ENCODE measurements around the gene CACNA1A.
"Not testable (repeated sequence)": the region's sequence is repeated elsewhere in the genome, so short reads cannot be mapped to it uniquely, and the experiment has no call there.

CACNA1A gene

DNA sequence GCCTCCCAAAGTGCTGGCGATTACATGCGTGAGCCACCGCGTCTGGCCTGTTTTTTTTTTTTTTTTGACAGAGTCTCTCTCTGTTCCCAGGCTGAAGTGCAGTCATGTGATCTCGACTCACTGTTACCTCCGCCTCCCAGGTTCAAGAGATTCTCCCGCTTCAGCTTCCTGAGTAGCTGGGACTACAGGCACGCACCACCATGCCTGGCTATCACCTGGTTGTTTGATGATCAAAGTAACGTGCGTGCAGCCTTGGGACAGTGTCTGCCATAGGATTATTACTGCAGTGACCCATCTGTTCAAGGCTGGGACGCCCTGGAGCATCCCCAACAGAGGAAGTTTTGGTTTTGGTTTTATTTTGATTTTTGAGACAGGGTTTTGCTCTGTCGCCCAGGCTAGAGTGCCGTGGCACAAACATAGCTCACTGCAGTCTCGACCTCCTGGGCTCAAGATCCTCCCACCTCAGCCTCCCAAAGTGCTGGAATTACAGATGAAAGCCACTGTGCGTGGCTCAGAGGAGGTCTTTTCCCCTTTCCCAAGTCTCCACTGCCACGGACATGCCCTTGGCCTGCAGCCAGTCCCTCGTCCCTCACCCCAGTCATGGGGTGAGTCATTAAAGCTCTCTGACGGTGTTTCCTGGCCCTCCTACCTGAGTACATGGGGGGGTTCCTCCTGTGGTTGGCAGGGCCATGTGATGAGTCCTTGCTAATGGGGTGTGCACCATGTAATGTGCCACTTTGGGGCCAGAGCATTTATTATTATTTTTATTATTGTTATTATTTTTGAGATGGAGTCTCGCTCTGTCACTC lies 290.5 kb downstream of the CACNA1A start:
- DNase-seq: no peak

DNA sequence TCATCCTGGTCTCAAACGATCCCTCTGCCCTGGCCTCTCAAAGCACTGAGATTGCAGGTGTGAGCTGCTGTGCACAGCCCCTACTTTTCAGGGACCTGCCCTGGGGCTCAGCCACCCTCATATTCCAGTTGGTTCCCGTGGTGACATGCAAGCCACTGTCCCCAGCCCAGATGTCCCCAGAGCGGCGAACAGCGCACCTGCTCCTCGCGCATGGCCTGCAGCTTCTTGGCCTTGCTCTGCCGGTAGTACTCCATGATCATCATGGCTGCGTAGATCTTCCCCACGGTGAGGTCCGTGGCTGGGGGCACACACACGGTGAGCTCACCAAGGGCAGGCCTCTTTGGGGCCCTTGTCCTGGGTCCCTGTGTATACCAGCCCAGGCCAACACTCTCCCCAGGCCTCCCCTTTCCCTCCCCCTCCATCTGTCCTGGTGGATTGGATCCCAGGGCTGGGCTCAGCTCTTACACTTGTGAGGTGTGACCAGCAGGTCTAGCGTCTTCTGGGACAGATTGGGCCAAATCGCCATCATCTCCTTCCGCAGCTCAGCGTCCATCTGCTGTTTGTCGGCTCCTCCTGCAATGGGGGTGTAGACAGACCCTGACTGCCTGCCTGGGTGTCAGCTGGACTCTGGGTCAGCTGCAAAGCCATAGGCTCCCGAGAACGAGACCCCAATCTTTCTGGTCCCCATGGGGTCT lies 292.1 kb downstream of the CACNA1A start:
- no peak for DNase-seq

DNA sequence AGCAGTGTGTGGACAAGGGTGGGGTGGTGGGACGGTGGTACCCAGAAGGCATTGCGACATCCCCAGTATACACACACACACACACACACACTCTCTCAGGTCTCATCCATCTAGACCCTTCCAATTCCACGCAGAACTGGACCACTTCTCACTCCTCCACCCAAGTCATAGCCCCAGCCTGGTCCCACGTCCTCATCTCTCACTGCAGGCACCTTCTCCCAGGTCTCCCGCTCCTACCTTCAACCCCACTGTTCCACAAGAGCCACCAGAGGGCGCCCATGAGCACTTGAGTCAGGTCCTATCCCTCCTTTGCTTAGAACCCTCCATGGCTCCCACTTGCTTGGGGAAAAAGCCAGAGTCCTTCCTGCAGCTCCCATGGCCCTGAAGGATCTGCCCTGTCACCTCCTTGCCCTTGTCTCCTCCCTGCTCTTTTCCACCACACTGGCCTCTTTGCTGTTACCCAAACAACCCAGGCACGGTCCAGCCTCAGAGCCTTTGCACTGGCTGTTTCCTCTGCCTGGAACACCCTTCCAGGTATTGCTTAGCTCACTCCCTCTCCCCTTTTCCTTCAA lies 293.4 kb downstream of the CACNA1A start:
- DNase-seq: peak; percentile 74

DNA sequence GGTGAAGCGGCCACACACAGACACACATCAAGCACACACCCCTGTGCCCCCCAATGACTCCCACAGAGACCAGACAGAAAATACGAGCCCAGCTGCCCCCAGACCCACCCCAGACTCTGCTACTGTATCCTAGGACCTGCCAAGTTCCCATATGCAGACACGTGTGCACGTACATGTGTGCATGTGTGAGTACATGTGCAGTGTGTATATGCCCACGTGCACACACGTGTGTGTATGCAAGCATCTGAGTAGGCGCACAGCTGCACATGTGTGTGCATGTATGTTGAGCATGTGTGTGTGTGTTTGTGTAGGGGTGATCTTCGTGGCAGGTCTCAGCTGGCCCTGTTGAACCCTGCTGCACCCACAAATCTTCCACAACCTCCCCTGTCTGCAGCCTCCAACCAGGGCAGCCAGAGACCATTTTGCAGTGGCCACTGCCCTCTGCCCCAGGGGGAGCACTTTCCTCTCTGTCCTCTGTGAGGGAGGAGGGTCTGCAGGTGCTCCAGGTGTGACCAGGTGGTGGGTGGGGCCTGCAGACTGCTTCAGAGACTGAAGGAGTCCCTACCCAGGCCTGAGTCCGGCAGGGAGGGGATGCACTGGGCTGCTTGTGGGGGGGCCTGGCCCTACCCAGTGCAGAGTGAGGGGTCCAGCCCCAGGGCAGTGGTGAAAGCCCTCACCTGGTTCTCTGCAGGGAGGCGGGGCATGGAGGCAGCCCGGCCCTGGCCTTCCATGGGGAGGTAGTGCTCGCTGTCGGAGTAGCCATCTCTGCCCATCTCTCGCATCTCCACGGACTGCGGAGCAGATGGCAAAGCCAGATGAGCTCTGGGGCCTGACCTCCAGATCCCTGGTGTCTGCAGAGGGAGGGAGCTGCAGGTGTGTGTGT lies 294.6 kb downstream of the CACNA1A start:
- DNase-seq: no peak

DNA sequence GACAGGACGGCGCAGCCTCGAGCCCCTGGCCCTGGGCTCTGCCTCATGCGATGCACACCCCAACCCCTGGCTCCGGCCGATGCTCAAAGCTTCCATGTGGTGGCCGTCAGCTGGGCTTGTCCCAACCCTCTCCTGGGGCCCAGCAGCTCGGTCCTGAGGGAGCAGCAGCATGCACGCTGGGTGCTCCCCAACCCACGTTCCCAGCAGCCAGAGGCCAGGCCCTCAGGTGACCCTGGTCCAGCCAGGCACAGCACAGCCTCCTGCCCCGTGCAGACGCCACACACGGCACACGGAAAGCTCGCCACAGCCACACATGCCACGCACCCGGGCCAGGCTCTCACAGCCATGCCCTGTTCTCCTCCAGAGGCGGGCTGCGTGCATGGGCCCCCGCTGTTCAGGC lies 295.3 kb downstream of the CACNA1A start:
- DNase-seq: no peak

DNA sequence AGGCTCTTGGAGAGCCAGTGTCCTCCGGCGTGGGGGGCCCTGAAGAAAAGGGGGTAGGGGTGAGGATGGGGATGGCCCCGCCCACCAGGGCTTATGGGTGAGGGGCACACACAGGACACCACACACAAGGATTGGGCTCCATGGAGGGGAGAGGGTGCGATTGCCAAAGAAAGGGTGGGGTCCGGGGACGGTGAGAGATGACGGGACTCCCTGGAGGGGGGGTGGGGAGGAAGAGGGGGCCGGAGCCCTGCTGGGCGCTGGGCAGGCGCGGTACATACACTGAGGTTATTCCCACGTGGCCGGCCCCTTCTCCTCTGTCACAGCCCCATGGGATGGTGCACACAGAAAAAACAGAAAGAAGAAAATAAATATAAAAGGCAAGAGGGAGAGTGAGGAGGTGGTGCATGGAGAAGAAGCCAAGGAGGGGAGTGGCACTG lies 295.9 kb downstream of the CACNA1A start:
- no peak for DNase-seq

DNA sequence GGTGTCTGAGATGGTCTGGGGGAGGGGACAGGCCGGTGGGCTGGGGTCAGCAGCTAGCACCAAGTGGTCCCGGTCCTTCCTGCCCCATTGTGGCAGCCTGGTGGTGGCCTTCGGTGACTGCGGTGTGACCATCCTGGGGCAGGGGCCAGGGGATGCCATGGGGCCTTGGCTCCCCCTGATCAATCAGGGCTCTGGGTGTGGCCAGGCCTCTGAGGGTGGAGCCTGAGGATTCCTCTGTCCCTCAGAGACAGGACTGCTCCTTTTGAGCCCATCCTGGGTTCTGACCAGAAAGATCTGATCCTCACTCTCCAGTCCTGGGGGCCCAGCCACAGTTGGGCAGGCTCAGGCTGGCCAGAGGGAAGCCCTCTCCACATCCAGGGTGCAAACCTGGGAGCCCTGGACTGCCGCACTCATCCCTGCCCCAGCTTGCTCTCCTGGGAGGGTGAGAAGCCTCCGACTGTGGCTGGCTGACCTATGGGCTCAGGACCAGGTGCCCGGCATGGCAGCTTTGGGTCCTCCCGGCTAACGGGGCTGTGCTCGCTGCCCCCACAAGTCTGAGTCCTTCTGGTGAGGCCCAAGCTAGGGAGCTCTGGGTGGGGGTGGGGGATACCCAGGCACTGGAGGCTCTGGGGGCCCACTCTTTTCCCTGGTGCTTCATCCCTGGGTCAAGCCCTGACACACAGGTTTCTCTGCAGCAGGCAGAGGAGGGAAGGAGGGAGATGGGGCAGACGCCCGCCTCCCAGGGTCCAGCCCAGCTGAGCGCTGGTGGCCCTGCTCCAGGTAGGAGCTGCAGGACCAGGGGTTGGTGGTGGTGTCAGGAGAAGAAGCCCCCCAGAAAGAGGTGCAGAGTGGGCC lies 296.6 kb downstream of the CACNA1A start:
- DNase-seq: no peak

DNA sequence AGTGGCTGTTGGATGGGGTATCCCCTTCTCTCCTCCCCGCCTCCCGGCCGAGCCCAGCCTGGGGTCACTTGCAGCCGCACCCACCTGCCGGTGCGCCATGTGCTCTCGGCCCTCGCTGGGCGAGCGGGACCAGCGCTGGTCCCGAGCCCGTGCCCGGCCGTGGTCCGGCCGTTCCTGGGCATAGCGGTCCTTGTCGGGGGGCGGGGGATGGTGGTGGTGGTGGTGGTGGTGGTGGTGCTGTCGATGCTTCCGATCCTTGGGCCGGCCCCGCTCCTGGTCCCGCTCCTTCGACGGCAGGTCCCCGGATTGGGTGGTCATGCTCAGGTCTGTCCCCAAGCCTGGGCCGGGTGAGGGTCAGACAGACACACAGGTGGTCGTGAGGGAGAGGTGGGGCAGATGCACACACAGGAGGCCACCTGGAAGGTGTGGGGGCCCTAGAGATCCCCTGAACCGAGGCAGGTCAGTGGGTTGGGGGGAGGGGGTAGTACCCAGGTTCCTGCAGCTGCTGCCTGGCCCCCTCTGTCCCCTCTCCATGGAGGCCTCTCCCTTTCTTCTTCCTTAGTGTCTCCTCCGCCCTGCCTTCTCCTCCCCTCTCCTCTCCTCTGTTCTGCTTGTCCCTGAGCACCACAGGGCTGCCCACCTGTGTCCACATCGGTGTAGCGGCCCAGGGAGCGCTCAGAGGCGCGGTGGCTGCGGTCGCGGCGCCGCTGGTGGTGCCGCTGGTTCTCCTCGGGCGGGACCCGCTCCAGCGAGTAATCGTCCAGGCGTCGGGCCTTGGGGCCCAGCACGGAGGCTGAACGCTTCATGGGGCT lies 297.4 kb downstream of the CACNA1A start:
- DNase-seq: no peak

DNA sequence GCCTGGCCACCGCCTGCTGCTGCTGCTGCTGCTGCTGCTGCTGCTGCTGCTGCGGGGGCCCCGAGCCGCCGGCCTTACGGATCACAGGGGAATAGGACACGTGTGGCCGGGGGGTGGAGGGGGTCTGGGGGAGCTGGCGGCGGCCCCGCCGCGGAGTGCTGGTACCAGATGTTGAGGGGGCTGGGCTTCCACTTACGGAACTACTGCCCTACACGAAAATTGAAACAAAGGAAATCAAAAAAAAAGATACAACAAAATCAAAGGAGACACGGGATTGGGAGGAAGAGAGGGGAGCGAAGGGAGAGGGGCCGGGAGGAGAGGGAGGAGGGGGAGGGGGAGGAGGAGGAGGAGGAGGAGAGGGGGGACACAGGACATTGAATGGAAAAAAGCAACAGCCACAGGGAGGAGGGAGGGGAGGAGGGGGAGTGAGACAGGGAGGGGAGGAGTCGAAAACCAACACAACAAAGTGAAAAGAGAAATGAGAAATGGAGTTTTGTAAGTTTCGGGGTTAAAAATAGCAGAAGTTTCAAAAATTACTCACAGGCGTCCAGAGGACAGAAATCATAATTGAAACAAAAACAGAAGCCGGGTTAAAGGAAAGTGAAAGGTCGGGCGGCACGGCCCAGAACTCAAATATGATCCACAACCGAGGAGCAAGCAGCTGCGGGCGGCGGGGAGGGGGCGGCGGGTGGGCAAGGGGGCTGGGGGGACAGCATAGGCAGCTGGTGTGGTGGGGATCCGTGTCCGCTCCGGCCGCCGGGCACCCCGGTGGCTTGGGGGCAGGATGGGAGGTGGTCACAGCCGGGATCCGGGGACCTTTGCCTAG lies 298.2 kb downstream of the CACNA1A start:
- peak; percentile 95 for DNase-seq

DNA sequence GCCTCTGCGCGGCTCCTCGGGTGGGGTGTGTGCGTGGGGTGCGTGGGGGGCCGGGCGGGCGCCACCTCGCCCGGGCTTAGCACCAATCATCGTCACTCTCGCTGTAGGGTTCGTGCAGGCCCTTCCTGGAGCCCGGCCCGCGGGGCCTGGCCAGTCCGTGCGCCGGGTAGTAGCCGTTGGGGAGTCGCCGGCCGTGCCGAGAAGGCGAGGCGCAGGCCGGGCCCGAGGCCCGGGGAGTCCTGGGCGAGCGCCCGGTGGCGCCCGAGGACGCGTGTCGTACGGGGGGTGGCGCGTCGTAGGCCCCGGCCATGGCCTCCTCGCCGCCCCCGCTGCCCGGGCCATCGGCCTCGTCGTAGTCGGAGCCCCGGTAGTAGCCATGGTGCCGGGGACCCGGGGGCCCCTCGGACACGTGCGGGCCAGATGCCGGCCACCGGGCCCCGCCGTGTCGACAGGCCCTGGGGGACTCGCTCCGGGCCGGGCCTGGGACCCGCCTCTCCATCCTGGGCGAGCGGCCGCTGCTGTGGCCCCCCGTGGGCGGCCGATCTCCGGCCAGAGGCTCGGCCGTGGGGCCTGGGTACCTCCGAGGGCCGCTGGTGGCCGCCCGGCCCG lies 298.9 kb downstream of the CACNA1A start:
- DNase-seq: no peak

DNA sequence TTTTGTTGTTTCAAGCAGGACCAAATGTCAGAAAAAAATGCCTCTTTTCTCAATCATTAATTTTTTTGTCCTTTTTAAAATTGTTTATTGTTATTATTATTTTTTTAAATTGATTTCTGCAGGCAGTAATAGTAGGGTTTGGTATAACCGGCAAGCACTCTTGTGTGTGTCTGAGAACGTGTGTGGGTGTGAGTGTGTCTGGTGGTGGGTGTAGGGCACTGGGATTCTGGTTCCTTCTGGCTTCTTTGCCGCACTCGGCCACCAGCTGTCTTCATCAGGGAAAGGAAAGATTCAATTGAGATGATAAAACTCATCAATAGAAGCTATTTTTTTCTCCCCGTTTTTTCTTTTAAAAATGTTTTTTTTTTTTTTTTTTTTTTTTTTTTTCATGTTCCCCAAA lies 299.7 kb downstream of the CACNA1A start:
- no peak for DNase-seq

DNA sequence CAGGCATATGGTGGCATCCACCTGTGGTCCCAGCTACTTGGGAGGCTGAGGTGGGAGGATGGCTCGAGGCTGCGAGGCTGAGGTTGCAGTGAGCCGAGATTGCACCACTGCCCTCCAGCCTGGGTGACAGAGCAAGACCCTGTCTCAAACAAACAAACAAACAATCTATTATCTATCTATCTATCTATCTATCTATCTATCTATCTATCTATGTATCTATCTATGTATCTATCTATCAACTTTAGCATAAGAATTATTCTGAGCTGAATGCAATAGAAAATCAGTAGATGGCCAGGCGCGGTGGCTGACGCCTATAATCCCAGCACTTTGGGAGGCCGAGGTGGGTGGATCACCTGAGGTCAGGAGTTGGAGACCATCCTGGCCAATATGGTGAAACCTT lies 304.2 kb downstream of the CACNA1A start:
- DNase-seq: not testable (repeated sequence)

DNA sequence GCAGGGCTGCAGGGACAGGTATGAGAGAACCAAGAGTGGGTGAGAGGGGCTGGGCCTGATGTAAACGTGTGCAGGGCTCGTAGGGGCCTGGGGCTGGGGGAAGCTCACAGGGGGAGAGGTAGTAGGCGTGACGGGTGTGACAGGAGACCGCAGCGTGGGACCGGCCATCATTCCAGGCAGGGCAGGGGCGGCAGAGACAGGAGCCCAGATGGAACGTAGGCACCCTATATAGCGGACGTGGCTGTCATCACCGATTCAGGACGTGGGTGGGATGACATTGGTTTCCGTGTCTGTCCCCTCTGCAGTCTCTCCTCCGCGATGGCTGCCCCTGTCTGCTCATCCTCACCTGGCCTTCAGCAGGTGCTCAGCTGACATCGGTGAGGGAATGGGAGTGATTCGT lies 307.6 kb downstream of the CACNA1A start:
- DNase-seq: no peak

DNA sequence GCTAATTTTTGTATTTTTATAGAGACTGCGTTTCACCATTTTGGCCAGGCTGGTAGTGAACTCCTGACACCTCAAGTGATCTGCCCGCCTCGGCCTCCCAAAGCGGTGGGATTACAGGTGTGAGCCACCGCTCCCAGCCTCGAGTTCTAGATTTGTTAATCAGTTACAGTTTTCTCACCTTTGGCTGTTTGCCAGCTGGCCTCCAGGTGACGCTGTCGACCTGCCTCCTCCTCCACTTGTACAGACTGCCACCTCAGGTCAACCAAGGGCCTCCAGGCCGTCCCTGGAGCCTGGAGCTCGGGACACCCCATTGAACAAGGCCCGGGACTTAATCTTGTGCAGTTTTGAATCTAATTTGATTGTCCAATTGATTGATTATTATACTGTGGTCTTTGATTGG lies 310.6 kb downstream of the CACNA1A start:
- no peak for DNase-seq

DNA sequence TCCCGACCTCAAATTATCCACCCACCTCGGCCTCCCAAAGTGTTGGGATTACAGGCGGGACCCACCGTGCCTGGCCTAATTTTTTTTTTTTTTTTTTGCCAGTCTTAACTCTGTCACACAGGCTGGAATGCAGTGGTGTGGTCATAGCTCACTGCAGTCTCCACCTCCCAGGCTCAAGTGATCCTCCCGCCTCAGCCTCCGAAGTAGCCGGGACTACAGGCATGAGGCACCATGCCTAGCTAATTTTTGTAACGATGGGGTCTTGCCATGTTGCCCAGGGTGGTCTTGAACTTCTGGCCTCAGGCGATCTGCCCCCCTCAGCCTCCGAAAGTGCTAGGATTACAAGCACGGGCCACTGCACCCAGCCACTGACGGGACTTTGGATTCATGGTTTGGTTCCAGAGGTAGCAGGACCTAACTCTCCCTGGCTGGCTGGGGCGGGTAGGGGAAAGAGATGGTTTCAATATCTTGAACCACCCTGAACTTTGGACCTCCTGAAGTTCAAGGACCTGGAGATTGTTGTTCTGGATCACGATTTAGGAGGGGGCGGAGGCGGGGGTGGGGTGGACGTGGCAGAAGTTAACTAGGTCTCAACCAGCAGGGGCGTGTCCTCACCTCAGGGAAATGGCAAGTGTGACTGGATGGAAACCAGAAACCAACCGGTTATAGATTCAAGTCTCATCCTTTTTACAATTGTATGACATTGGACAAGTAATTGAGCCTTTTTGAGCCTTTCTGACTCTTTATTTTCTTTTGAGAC lies 315.3 kb downstream of the CACNA1A start:
- DNase-seq: no peak

DNA sequence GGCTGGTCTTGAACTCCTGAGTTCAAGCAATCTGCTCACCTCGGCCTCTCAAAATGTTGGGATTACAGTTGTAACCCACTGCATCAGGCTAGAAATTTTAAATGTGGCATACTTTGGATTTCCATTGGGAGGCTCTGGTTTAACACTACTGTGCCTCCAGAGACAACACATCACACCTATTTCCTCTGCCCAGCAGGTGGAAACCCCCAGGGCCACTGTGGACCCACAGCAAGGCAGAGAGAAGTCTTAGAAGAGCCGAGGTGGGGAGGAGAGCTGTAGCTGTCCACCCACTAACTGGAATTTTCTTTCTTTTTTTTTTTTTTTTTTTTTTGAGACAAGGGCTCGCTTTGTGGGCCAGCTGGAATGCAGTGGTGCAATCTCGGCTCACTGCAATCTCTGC lies 316.7 kb downstream of the CACNA1A start:
- DNase-seq: no peak

DNA sequence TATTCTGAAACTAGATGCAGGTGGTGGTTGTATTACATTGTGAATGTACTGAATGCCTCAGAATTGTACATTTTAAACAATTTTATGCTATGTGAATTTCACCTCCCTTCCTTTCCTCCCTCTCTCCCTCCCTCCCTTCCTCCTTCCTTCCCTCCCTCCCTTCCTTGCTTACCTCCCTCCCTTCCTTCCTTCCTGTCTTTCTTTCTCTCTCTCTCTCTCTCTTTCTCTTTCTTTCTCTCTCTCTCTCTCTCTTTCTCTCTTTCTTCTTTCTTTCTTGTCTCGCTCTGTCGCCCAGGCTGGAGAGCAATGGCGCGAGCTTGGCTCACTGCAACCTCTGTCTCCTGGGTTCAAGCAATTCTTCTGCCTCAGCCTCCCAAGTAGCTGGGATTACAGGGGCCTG lies 318.9 kb downstream of the CACNA1A start:
- no peak for DNase-seq

DNA sequence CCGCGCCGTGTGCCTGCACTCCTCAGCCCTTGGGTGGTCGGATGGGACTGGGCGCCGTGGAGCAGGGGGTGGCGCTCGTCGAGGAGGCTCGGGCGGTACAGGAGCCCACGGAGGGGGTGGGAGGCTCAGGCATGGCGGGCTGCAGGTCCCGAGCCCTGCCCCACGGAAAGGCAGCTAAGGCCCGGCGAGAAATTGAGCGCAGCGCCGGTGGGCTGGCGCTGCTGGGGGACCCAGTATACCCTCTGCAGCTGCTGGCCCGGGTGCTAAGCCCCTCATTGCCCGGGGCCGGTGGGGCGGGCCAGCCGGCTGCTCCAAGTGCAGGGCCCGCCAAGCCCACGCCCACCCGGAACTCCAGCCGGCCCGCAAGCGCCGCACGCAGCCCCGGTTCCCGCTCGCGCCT lies 319.6 kb downstream of the CACNA1A start:
- DNase-seq: not testable (repeated sequence)

Data from inflammatory macrophage treated with lipopolysaccharide for 4 hours (primary cell).